Sigmoid colon (tissue), 4 donors: ENCODE results near the gene ETV3L.

Source experiments
- CTCF ChIP-seq, 4 experiments: fragments of 450-650 bp in 3 of 4; fragments of 200-600 bp in 1 of 4; IDR thresholded peaks; one replicate each; pipeline ENCODE4 v1.5.1; 2016 to 2019; ENCODE audit warnings: antibody characterized with exemption in 4 of 4, mild to moderate bottlenecking in 3 of 4, moderate library complexity in 2 of 4
- POLR2AphosphoS5 ChIP-seq, 4 donors: sonication (generic); formaldehyde crosslinking; IDR thresholded peaks; one replicate each; pipeline ENCODE4 v1.6.1; 2017; ENCODE audit warnings: antibody characterized with exemption in 4 of 4

- TF ChIP-seq CTCF (IDR thresholded peaks at IDR 0.05) = no peak
- TF ChIP-seq POLR2AphosphoS5 (IDR thresholded peaks at IDR 0.05) = no peak
Measured at GRCh38 chr1:157115429-157115838, 15.8 kb upstream of the ETV3L start.
